Stimulated activated CD4-positive, alpha-beta T cell treated with anti-CD3 and anti-CD28 coated beads, TNF-alpha, amount 100 ng/mL, for 1 hour (primary cell): Measurements from ENCODE around the gene U2SURP.
"Not testable (repeated sequence)": the region's sequence is repeated elsewhere in the genome, so short reads cannot be mapped to it uniquely, and the experiment has no call there.

Experiments
- DNase-seq, 3 donors: peaks; one replicate each; pipeline ENCODE4 v3.0.0-alpha.2; 2020; ENCODE audit warnings: low read depth in 3 of 3, low spot score in 1 of 3

U2SURP gene

GRCh38 chr3:143011705-143012104 lies 10.3 kb downstream of the U2SURP start:
- DNase-seq = no peak

- DNase-seq = no peak
These were observed 13.6 kb downstream of the U2SURP start for GRCh38 chr3:143014921-143015320.

- no peak for DNase-seq
These were observed 15.1 kb downstream of the U2SURP start for GRCh38 chr3:143016321-143016972.

- no peak for DNase-seq
These were observed 23.1 kb downstream of the U2SURP start for GRCh38 chr3:143024351-143024960.

- no peak for DNase-seq
These were observed 30.0 kb downstream of the U2SURP start for GRCh38 chr3:143031327-143031726.

- DNase-seq = not testable (repeated sequence)
These were observed 30.5 kb downstream of the U2SURP start for GRCh38 chr3:143031796-143032387.

GRCh38 chr3:143035466-143036211 lies 34.3 kb downstream of the U2SURP start:
- DNase-seq = no peak

GRCh38 chr3:143036557-143036956 lies 35.2 kb downstream of the U2SURP start:
- no peak for DNase-seq

- no peak for DNase-seq
These were observed 36.5 kb downstream of the U2SURP start for GRCh38 chr3:143037867-143038266.

GRCh38 chr3:143040261-143040879 lies 39.0 kb downstream of the U2SURP start:
- no peak for DNase-seq

GRCh38 chr3:143041903-143042302 lies 40.5 kb downstream of the U2SURP start:
- DNase-seq = no peak

GRCh38 chr3:143045639-143046038 lies 44.3 kb downstream of the U2SURP start:
- no peak for DNase-seq

- DNase-seq = not testable (repeated sequence)
These were observed 44.7 kb downstream of the U2SURP start for GRCh38 chr3:143046075-143046474.

GRCh38 chr3:143054011-143054410 lies 52.6 kb downstream of the U2SURP start:
- DNase-seq = no peak

- no peak for DNase-seq
These were observed 55.0 kb downstream of the U2SURP start for GRCh38 chr3:143056372-143056771.

- DNase-seq = no peak
These were observed 59.5 kb downstream of the U2SURP start for GRCh38 chr3:143060906-143061305.

- no peak for DNase-seq
These were observed 61.6 kb downstream of the U2SURP start for GRCh38 chr3:143063018-143063417.

GRCh38 chr3:143064777-143065176 lies 63.4 kb downstream of the U2SURP start:
- DNase-seq = no peak

GRCh38 chr3:143065364-143065763 lies 64.0 kb downstream of the U2SURP start:
- DNase-seq = no peak

- DNase-seq = no peak
These were observed 64.7 kb downstream of the U2SURP start for GRCh38 chr3:143066033-143066432.

GRCh38 chr3:143067201-143067600 lies 65.8 kb downstream of the U2SURP start:
- no peak for DNase-seq
